ENCODE measurements around the gene IGIP. TPM values are rescaled to one million over a fixed set of nuclear protein-coding genes. Genes with fewer than 3 reads are reported as not detected.

The IGIP gene
- total and polyA plus RNA-seq, 3 donors from 2014 or later = 7.1 to 12.1 (median 11.1) TPM

- no peak for DNase-seq
- TF ChIP-seq, protein P1, sequence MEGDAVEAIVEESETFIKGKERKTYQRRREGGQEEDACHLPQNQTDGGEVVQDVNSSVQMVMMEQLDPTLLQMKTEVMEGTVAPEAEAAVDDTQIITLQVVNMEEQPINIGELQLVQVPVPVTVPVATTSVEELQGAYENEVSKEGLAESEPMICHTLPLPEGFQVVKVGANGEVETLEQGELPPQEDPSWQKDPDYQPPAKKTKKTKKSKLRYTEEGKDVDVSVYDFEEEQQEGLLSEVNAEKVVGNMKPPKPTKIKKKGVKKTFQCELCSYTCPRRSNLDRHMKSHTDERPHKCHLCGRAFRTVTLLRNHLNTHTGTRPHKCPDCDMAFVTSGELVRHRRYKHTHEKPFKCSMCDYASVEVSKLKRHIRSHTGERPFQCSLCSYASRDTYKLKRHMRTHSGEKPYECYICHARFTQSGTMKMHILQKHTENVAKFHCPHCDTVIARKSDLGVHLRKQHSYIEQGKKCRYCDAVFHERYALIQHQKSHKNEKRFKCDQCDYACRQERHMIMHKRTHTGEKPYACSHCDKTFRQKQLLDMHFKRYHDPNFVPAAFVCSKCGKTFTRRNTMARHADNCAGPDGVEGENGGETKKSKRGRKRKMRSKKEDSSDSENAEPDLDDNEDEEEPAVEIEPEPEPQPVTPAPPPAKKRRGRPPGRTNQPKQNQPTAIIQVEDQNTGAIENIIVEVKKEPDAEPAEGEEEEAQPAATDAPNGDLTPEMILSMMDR (IDR thresholded peaks at IDR 0.05) = no peak
- TF ChIP-seq POLR2A (IDR thresholded peaks at IDR 0.05) = no peak
- Histone ChIP-seq H3K4me3 (no peak overlapping the region), H3K4me1 (peaks cover 46% of the 10 kb centered on the region), H3K36me3 (ENCODE audit: low read depth, missing control alignments) (no peaks in the 10 kb centered on the region), H3K9me3 (no peaks in the 10 kb centered on the region), H3K27ac (no peak overlapping the region), H3K27me3 (no peaks in the 10 kb centered on the region)
- intact Hi-C loops (cut with DNase I; ENCODE audit: low total_unique reads) = no loop called here
- WGBS, 2 donors = 71% methylated on average over 1 of the region's 1 CpG
These were observed 15.1 kb upstream of the IGIP start for GRCh38 chr5:140110646-140110957.

DNA sequence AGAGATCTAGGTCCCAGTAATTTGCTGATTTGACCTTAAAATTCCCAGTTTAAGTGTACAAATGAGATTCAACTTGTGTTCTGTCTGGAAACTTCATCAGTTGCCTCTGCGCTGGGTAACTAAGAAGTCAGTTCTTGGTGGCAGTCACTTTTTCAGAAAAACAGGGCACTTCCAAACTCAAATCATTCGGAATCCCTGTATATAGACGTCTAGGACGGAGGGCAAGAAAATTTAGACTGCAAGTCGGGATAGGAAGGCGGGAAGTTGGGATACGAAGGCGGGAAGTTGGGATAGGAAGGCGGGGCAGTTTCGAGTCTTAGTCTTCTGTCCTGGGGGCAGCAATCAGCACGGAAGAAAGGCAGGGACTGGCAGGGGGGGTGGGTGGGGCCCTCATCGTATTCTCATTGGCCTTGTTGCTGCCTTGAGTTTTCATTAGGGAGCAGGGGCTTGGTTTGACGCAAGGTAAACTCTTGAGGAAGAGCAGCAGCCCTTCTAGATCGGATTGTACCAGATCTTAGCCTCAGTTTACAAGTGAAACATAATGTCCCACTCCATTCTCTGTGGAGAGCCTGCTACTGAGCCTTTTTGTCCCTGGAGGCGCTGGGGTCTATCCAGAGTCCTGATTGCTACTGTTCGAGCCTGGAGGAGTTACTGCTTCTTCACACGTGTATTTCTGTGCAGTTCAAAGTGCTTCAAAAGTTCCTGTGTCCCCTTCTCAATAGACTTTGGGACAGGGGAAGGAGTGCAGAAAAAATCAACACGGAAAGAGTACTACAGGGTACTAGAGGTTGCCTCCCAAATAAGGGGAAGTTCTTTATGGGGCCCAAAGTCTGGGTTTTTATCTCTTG is 14.5 kb upstream of the IGIP start:
- TF ChIP-seq, protein P1 (IDR thresholded peaks at IDR 0.05) = no peak
- TF ChIP-seq POLR2A (IDR thresholded peaks at IDR 0.05) = no peak
- WGBS, 2 donors = 69 to 80% methylated on average over 18 of the region's 18 CpGs
- Histone ChIP-seq H3K27ac (no peak overlapping the region), H3K4me1 (peaks cover 50% of the 10 kb centered on the region), H3K9me3 (no peaks in the 10 kb centered on the region), H3K27me3 (no peaks in the 10 kb centered on the region), H3K36me3 (ENCODE audit: low read depth, missing control alignments) (no peaks in the 10 kb centered on the region), H3K4me3 (no peak overlapping the region)
- intact Hi-C loops (cut with DNase I; ENCODE audit: low total_unique reads) = no loop called here
- DNase-seq = no peak

DNA sequence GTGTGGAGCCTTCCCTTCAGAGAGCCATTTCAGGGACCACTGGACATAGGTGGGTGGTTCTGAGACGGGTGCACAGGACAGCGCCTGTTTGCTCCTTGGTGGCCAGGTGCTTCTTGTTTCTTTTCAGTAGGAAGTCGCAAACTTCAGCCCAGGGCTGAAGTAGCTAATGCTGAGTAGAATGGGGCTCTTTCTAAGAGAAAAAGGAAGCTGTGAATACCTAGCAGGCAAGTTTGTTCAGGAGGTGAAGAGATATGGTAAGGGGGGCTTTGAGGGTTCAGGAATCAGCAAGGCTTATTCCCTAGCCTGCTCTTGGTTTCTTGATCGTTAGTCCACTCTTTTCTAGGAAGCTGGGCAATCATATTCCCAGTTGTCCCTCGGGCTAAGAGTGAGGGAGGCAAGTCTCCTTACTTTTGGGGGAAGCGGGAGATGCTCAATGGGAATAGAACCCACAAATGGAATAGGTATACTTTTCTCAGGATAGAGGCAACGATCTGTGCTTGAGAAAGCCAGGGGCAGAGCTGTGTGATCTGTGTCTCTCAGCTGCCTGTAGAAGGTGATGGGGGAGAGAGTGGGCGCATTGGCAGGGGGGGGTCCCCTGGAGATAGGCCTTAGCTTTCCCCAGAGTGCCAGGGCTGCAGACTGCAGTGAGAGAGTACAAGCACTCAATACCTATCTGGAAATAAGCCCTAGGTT is 13.7 kb upstream of the IGIP start:
- Histone ChIP-seq H3K4me1 (peaks cover 50% of the 10 kb centered on the region), H3K9me3 (no peaks in the 10 kb centered on the region), H3K36me3 (ENCODE audit: low read depth, missing control alignments) (no peaks in the 10 kb centered on the region), H3K27ac (peak overlapping the region; percentile 96), H3K27me3 (no peaks in the 10 kb centered on the region), H3K4me3 (no peak overlapping the region)
- intact Hi-C loops (cut with DNase I; ENCODE audit: low total_unique reads) = no loop called here
- no peak for DNase-seq
- no peak for TF ChIP-seq POLR2A (IDR thresholded peaks at IDR 0.05)
- TF ChIP-seq, protein P1 (IDR thresholded peaks at IDR 0.05) = no peak
- WGBS, 2 donors = 67 to 72% methylated on average over 8 of the region's 8 CpGs

DNA sequence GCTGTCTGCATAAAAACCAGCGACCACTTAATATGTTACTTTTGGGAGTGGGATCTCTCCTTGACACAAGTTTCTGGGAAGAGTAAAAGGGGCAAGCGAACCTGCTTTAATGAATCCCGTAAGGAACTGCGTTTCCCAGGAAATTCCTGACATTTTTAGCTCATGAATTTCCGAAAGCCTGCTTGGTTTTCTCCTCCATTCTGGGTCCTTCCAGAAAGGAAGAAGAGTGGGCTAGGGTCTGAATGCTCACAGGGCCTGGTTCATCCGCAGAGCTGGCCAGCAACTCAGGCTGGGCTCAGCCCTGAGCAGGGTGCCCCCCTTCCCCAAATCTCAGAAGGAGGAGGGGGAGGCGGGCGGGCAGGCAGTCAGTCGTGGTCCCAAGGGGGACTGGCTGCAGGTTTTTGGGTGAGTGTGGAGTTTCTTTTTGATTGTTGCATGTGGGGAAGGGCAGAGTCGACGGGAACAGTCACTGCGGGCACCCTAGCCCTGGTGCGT is 13.0 kb upstream of the IGIP start:
- 12 to 18% methylated on average over 6 to 13 of the region's 13 CpGs for WGBS, 2 donors
- H3K9me3 ChIP-seq = no peaks in the 10 kb centered on the region
- H3K36me3 ChIP-seq (ENCODE audit: low read depth, missing control alignments) = no peaks in the 10 kb centered on the region
- H3K4me1 ChIP-seq = peaks cover 52% of the 10 kb centered on the region
- no peak for TF ChIP-seq POLR2A (IDR thresholded peaks at IDR 0.05)
- TF ChIP-seq, protein P1 (IDR thresholded peaks at IDR 0.05) = no peak
- peak overlapping the region; percentile 79 to 85 for H3K4me3 ChIP-seq
- peak overlapping the region; percentile 96 for H3K27ac ChIP-seq
- DNase-seq = no peak
- no peaks in the 10 kb centered on the region for H3K27me3 ChIP-seq
- intact Hi-C loops (cut with DNase I; ENCODE audit: low total_unique reads) = no loop called here

Measured in testis (tissue), 3 donors.